Measurements from ENCODE around the gene NDUFC1.
"Not testable (repeated sequence)": the region's sequence is repeated elsewhere in the genome, so short reads cannot be mapped to it uniquely, and the experiment has no call there.

NDUFC1 gene

DNA sequence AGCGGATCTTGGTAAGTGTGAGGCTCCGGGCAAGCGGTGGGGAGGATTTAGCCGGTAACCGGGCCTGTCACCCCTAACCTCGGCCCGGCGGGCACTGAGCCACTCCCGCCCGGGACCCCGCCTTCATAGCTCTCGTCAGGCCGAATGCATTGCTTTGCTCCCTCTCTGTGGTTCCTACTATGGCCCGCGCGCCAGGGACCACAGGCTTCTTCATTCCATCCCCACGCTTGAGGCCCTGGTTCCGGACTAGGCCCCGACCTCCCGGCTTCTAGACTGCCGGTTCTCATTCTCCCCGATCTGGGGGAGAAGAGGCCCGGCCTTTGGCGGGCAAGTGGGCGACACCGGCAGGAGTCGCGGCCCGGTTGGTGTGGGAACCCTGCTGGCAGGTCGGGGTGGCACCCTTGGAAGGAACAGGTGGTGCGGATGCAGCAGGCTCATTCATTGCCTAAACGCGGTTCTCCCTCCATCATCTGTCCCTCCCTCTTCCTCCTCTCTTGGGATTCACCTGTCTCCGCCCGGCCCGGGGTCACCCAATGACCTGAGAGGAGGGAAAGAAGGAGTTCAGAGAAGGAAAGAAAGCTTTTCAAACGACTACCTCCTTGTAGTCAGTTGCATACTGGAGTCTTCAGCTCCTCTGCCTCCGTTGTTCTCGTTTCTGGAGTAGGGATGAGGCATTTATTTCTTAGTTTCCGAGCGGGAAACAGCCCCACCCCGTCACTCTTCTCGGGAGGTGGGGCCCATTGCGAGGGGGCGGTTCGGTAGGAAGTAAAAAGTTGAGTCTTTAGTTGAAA, at the start of gene NDUFC1:
Gene NDUFC1, minus strand, starts transcription at position 657 of the 791 bp plus-strand sequence. CDS start 6,679 bp downstream, outside the sequence.
- Histone ChIP-seq H3K27me3 (ENCODE audit: control insufficient read depth, insufficient read depth, low read length) (no peaks in the 10 kb centered on the region), H3K36me3 (ENCODE audit: control insufficient read depth, insufficient read depth, low read length) (no peaks in the 10 kb centered on the region), H3K9me3 (ENCODE audit: control insufficient read depth, low read length) (no peaks in the 10 kb centered on the region), H3K4me1 (ENCODE audit: control insufficient read depth, insufficient read depth, low read length) (peaks cover 10% of the 10 kb centered on the region), H3K9ac (ENCODE audit: low read length) (peak within 1 kb of the TSS; percentile 90), H3K4me3 (ENCODE audit: low read length) (peak within 1 kb of the TSS; percentile 97)

DNA sequence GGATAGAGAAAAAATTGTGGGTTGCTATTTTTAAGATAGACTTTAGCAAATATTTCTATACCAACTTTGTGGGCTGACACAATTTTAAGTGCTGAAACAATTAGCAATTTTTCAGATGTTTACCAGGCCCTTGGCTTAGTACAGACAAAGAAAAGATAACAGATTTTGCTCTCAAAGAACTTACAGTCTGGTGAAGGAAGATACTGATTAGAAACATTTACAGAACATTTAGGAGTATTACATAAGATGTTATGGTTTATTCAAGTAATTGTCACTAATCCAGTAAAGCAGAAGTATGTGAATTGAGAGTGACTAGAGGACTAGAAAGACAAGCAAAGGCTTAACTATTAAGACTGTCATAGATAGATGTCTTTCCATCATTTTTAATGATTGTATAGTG, 35.3 kb upstream of the NDUFC1 start:
- Histone ChIP-seq H3K9me3 (ENCODE audit: control insufficient read depth, low read length) (no peaks in the 10 kb centered on the region), H3K27me3 (ENCODE audit: control insufficient read depth, insufficient read depth, low read length) (no peaks in the 10 kb centered on the region), H3K4me3 (ENCODE audit: low read length) (no peak overlapping the region), H3K36me3 (ENCODE audit: control insufficient read depth, insufficient read depth, low read length) (no peaks in the 10 kb centered on the region), H3K9ac (ENCODE audit: low read length) (no peak overlapping the region), H3K4me1 (ENCODE audit: control insufficient read depth, insufficient read depth, low read length) (no peaks in the 10 kb centered on the region)

DNA sequence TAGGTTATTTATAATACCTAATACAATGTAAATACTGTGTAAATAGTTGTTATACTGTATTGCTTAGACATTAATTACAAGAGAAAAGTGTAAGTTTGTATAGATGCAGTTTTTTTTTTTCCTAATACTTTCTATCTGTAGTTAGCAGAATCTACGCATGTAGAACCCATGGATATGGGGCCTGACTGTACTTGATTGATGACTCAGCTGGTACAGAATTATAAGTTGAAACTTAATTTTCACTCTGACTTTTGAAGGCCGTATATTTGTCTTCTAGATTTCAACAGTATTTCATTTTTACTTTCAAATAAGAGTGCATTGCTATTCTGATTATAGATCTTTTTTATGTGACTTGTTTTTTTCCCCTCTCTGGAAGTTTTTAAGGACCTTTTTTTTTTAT, 30.8 kb upstream of the NDUFC1 start:
- H3K27me3 ChIP-seq (ENCODE audit: control insufficient read depth, insufficient read depth, low read length) = no peaks in the 10 kb centered on the region
- no peak overlapping the region for H3K4me3 ChIP-seq (ENCODE audit: low read length)
- H3K4me1 ChIP-seq (ENCODE audit: control insufficient read depth, insufficient read depth, low read length) = no peaks in the 10 kb centered on the region
- H3K36me3 ChIP-seq (ENCODE audit: control insufficient read depth, insufficient read depth, low read length) = no peaks in the 10 kb centered on the region
- no peaks in the 10 kb centered on the region for H3K9me3 ChIP-seq (ENCODE audit: control insufficient read depth, low read length)
- no peak overlapping the region for H3K9ac ChIP-seq (ENCODE audit: low read length)

DNA sequence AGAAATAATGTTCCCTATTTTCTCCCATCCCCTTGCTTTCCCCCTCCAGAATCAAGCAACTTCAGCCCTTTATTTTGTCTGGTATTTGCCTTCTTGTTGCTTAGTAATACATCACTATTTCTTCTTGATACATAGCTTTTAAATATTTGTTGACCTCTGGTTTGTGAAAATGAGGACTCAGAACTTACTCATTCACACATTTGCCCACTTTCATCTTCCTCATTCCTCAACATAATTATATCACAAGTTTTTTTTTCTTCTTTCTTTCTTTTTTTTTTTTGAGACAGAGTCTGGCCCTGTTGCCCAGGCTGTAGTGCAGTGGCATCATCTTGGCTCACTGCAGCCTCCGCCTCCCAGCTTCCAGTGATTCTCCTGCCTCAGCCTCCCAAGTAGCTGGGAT, 28.9 kb upstream of the NDUFC1 start:
- H3K9ac ChIP-seq (ENCODE audit: low read length) = no peak overlapping the region
- no peaks in the 10 kb centered on the region for H3K36me3 ChIP-seq (ENCODE audit: control insufficient read depth, insufficient read depth, low read length)
- H3K9me3 ChIP-seq (ENCODE audit: control insufficient read depth, low read length) = no peaks in the 10 kb centered on the region
- H3K4me1 ChIP-seq (ENCODE audit: control insufficient read depth, insufficient read depth, low read length) = no peaks in the 10 kb centered on the region
- no peaks in the 10 kb centered on the region for H3K27me3 ChIP-seq (ENCODE audit: control insufficient read depth, insufficient read depth, low read length)
- H3K4me3 ChIP-seq (ENCODE audit: low read length) = no peak overlapping the region

DNA sequence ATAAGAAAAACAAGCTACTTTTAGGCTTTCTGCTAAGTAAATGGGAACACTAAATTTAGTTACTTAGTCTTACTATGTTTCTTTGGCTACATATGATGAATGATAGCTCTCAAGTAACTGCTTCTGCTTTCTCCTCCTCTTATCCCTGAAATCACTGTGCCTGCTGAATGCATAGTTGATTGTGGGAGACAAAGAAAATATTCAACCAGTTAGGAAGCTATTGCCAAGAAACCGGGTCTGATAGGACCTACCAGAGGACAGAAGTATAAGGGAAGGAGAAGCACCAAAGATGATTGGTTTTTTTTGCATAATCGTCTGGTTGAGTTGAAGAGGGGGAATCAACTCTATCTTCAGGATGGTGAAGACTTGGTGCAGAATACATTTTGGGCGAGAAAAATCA, 28.0 kb upstream of the NDUFC1 start:
- no peaks in the 10 kb centered on the region for H3K9me3 ChIP-seq (ENCODE audit: control insufficient read depth, low read length)
- no peaks in the 10 kb centered on the region for H3K4me1 ChIP-seq (ENCODE audit: control insufficient read depth, insufficient read depth, low read length)
- H3K4me3 ChIP-seq (ENCODE audit: low read length) = no peak overlapping the region
- H3K9ac ChIP-seq (ENCODE audit: low read length) = no peak overlapping the region
- no peaks in the 10 kb centered on the region for H3K27me3 ChIP-seq (ENCODE audit: control insufficient read depth, insufficient read depth, low read length)
- no peaks in the 10 kb centered on the region for H3K36me3 ChIP-seq (ENCODE audit: control insufficient read depth, insufficient read depth, low read length)

DNA sequence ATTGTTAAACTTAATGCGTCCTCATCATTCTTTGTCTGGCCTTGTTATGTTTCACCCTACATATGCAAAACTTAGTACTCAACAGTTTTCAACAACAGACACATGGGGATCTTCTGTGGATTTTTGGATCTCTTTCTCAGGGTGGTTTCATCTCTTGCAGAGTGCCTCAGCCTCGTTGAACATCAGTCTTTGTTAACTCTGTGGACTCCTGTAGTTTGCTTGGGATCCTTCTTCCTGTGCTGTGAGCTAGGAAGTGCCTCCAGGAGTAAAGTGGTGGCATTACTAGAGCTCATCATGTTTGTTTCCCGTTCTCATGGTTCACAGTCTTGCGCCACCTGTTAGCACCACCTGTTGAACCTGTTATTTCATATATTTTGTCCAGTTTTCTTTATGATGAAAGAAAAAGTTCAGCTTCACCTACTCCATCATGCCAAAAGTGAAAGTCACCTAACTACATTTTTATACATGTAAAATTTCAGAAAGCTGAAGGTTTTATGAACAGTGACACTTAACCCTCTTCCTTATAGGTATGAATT, 27.5 kb upstream of the NDUFC1 start:
- Histone ChIP-seq H3K27me3 (ENCODE audit: control insufficient read depth, insufficient read depth, low read length) (no peaks in the 10 kb centered on the region), H3K4me1 (ENCODE audit: control insufficient read depth, insufficient read depth, low read length) (no peaks in the 10 kb centered on the region), H3K36me3 (ENCODE audit: control insufficient read depth, insufficient read depth, low read length) (no peaks in the 10 kb centered on the region), H3K9ac (ENCODE audit: low read length) (no peak overlapping the region), H3K4me3 (ENCODE audit: low read length) (no peak overlapping the region), H3K9me3 (ENCODE audit: control insufficient read depth, low read length) (no peaks in the 10 kb centered on the region)

DNA sequence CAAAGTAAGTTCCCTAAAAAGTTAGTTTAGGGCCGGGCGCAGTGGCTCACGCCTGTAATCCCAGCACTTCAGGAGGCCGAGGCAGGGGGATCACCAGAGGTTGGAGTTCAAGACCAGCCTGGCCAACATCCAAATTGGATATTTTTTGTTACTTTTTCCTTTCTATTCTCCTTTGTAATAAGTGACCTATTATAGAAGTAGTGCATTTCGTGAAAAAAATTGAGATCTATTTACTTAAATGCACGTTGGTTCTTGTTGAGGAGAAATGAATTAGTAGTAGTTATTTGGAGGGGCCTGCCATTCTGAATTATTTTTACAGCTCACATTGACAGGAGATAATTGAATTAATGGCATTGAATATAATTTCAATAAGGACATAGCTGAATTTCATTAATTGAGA, 22.3 kb upstream of the NDUFC1 start:
- Histone ChIP-seq H3K9ac (ENCODE audit: low read length) (no peak overlapping the region), H3K4me1 (ENCODE audit: control insufficient read depth, insufficient read depth, low read length) (no peaks in the 10 kb centered on the region), H3K9me3 (ENCODE audit: control insufficient read depth, low read length) (no peaks in the 10 kb centered on the region), H3K4me3 (ENCODE audit: low read length) (no peak overlapping the region), H3K27me3 (ENCODE audit: control insufficient read depth, insufficient read depth, low read length) (no peaks in the 10 kb centered on the region), H3K36me3 (ENCODE audit: control insufficient read depth, insufficient read depth, low read length) (no peaks in the 10 kb centered on the region)

DNA sequence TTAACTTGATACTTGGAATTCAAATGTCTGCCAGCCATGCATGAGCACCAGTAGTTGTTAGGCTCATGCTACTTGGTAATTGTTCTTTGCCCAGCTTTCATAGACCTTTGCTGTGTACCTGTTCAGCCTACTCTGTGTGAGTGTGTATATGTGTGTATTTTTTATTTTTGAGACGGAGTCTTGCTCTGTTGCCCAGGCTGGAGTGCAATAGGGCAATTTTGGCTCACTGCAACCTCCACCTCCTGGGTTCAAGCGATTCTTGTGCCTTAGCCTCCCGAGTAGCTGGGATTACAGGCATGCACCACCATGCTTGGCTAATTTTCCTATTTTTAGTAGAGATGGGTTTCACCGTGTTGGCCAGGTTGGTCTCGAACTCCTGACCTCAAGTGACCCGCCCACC, 20.3 kb upstream of the NDUFC1 start:
- H3K9ac ChIP-seq (ENCODE audit: low read length); H3K4me1 ChIP-seq (ENCODE audit: control insufficient read depth, insufficient read depth, low read length); H3K36me3 ChIP-seq (ENCODE audit: control insufficient read depth, insufficient read depth, low read length); H3K9me3 ChIP-seq (ENCODE audit: control insufficient read depth, low read length); H3K27me3 ChIP-seq (ENCODE audit: control insufficient read depth, insufficient read depth, low read length); H3K4me3 ChIP-seq (ENCODE audit: low read length): not testable (repeated sequence)

DNA sequence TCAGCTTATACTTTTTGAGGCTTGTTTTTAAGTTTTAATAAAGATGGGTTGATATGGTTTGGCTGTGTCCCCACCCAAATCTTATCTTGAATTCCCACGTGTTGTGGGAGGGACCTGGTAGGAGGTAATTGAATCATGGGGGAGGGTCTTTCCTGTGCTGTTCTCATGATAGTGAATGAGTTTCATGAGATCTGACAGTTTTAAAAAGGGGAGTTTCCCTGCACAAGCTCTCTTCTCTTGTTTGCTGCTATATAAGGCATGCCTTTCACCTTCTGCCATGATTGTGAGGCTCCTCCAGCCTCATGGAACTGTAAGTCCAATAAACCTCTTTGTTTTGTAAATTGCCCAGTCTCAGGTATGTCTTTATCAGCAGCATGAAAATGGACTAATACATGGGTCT, 19.8 kb upstream of the NDUFC1 start:
- not testable (repeated sequence) for H3K9me3 ChIP-seq (ENCODE audit: control insufficient read depth, low read length); H3K27me3 ChIP-seq (ENCODE audit: control insufficient read depth, insufficient read depth, low read length); H3K9ac ChIP-seq (ENCODE audit: low read length); H3K4me3 ChIP-seq (ENCODE audit: low read length); H3K36me3 ChIP-seq (ENCODE audit: control insufficient read depth, insufficient read depth, low read length); H3K4me1 ChIP-seq (ENCODE audit: control insufficient read depth, insufficient read depth, low read length)

DNA sequence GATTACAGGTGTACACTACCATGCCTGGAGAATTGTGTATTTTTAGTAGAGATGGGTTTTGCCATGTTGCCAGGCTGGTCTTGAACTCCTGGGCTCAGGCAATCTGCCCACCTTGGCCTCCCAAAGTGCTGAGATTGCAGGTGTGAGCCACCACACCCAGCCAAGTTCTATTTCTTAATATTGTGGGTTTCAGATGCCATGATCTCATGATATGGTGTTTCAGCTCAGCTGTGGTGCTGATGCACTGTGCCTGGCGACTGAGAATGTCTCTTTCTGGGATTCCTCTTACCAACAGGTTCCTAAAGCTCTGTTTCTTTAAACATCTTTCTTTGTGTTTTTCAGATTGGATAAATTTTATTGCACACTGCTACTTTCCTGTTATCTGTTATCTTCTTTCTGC, 17.3 kb upstream of the NDUFC1 start:
- Histone ChIP-seq H3K4me1 (ENCODE audit: control insufficient read depth, insufficient read depth, low read length) (no peaks in the 10 kb centered on the region), H3K36me3 (ENCODE audit: control insufficient read depth, insufficient read depth, low read length) (no peaks in the 10 kb centered on the region), H3K27me3 (ENCODE audit: control insufficient read depth, insufficient read depth, low read length) (no peaks in the 10 kb centered on the region), H3K9ac (ENCODE audit: low read length) (no peak overlapping the region), H3K4me3 (ENCODE audit: low read length) (no peak overlapping the region), H3K9me3 (ENCODE audit: control insufficient read depth, low read length) (no peaks in the 10 kb centered on the region)

DNA sequence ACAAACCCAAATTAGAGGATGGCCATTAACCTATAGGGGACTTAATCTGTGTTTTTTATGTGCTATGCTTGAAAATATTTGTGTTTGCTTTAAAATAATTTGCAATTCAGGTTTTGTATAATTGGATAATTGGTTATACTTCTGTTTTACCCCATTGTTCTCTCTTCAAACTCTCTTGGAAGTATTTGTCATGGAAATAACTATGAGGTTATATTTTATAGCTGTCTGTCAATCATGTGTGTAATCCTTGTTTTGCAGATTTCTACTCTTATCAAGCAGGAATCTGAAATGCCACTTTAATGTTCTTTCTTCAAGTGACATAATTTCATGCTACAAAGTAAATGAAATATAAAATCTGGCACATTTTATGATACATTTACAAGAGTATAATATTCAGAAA, 15.4 kb upstream of the NDUFC1 start:
- Histone ChIP-seq H3K4me3 (ENCODE audit: low read length) (no peak overlapping the region), H3K27me3 (ENCODE audit: control insufficient read depth, insufficient read depth, low read length) (no peaks in the 10 kb centered on the region), H3K9me3 (ENCODE audit: control insufficient read depth, low read length) (no peaks in the 10 kb centered on the region), H3K4me1 (ENCODE audit: control insufficient read depth, insufficient read depth, low read length) (peaks cover 3% of the 10 kb centered on the region), H3K36me3 (ENCODE audit: control insufficient read depth, insufficient read depth, low read length) (no peaks in the 10 kb centered on the region), H3K9ac (ENCODE audit: low read length) (no peak overlapping the region)

DNA sequence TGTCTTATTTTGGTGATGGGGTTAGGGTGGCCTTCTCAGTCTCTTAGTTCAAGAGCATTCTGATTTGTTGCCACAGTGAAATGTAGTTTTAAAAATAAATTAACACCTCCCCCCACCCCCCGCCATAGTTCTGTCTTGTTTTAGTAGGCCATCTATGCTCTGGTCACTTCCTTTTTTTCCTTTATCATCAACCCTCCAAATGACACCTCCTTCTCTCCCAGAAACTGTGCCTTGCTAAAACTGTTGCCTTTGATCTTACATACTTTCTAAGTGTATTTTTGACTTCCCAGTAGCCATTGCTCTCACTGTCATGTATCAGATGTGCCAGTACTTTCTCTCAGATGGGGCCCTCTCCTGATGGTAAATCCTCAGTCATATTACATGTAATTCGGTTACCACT, 14.5 kb upstream of the NDUFC1 start:
- H3K27me3 ChIP-seq (ENCODE audit: control insufficient read depth, insufficient read depth, low read length) = no peaks in the 10 kb centered on the region
- H3K36me3 ChIP-seq (ENCODE audit: control insufficient read depth, insufficient read depth, low read length) = no peaks in the 10 kb centered on the region
- H3K9me3 ChIP-seq (ENCODE audit: control insufficient read depth, low read length) = no peaks in the 10 kb centered on the region
- H3K9ac ChIP-seq (ENCODE audit: low read length) = no peak overlapping the region
- no peak overlapping the region for H3K4me3 ChIP-seq (ENCODE audit: low read length)
- H3K4me1 ChIP-seq (ENCODE audit: control insufficient read depth, insufficient read depth, low read length) = peaks cover 3% of the 10 kb centered on the region

Data from mucosa of stomach (tissue), 1 donor.